ENCODE measurements around the gene CTAGE6. TPM values are rescaled to one million over a fixed set of nuclear protein-coding genes. Genes with fewer than 3 reads are reported as not detected.
"Not testable (repeated sequence)": the region's sequence is repeated elsewhere in the genome, so short reads cannot be mapped to it uniquely, and the experiment has no call there.

The CTAGE6 gene
- total RNA-seq, 1 donor from 2014 or later, result not detected

GRCh38 chr7:143727561-143727960, 29.9 kb downstream of the CTAGE6 start:
- DNase-seq; intact Hi-C loops (cut with micrococcal nuclease): not testable (repeated sequence)
- ATAC-seq, result peak; percentile 25

DNA sequence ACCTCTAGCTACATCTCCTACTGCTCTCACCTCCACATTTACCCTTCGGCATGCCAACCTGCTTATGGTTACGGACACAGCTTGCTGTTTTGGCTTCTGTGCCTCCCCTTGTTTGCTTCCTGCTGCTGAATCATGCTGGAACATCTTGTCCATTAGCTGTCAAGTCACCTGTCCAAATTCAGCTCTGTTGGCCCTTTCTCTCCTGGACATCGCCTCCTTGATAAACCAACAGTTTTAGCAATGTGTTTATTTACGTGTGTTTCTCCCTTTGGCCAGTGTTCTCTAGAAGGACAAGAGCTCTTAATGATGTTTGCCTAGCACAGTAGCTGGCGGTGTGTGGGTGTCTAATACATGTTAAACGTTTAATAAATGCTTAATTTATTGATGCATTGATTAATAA, 31.4 kb downstream of the CTAGE6 start:
- not testable (repeated sequence) for DNase-seq, ATAC-seq

DNA sequence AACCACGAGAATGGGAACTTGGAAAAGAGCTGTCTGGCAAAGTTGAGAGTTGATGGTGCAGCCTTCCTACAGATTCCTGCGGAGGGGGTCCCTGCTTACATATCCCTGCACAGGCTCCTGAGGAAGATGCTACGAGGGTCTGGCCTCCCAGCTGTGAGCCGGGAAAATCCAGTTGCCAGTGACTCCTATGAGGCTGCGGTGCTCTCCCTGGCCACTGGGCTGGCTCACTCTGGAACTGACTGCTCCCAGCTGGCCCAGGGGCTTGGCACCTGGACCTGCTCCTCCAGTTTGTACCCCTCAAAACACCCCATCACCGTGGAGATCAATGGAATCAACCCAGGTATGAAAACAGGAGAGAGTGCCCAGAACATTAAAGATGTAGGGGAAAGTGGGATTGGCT, 37.2 kb downstream of the CTAGE6 start:
- DNase-seq; intact Hi-C loops (cut with micrococcal nuclease); ATAC-seq: not testable (repeated sequence)

More for the DNA sequence above, 31.4 kb downstream of the CTAGE6 start:
- intact Hi-C loops (cut with micrococcal nuclease), result not testable (repeated sequence)

DNA sequence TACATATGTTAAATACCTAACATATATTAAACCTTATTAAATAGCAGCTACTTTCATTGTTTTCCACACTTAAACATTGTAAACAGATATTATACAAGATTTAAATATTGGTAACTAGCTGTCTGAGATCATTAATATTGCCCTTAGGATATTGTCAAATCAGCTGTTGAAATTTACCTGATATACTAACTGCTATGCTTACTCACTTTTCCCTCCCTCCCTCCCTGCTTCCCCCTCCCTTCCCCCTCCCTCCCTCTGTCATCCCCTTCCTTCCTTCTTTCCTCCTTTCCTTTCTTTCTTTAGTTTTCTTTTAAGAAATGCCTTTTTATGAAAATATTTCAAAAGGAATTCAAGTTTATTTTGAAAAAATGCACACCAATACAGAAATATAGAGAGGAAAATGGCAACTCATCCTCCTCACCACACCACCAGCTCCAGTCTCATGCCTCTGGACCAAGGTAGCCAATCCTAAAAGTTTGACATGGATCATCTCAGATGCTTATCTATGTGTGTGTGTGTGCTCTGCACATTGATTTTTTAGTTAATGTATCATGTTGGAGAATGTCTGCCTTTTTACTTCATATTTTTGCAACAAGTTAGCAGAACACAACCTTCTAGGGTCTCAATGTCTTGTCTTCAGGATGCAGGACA, 41.8 kb downstream of the CTAGE6 start:
- ATAC-seq; DNase-seq; intact Hi-C loops (cut with micrococcal nuclease): not testable (repeated sequence)

DNA sequence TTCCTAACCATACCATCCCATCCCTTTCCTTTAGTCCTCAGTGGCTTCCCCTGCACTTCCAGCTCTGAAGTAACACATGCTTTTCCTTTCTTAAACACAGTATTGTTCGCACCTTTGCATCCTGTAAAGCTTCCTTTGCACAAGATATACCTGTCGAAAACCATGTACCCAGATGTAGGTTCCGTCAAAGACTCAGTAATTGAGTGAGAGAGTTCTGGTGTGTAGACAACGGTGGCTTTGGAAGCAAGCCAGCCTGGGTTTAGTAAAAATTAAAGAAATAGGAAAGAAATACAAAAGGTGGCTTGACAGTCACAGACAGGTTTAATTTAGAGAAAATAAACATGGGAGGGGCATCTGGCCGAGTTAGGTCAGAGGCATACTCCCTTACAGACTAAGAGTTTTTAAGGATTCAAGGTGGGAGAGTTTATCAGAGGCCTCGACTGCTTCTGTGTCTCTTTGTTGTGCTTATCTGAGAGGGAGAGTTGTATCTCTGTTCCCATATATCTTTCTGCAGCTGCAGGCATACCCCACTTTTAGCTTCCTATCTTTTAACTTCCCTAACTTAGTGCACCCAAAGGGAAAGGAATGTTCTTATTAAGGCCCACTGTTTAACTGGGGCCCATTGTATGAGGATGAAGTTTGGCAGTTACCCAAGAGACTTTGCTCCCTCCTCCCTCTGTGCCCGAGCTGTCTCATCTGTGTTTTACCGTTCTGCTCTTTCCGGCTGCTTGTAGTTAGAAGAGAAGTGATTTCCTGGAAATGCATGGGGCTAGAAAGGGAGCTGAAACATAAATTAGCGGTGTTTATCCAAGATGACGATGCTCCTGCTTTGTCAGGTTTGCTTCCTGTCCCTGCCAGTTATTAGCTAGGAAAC, 42.7 kb downstream of the CTAGE6 start:
- ATAC-seq; intact Hi-C loops (cut with micrococcal nuclease); DNase-seq: not testable (repeated sequence)

- ATAC-seq; intact Hi-C loops (cut with micrococcal nuclease); DNase-seq: not testable (repeated sequence)
Observed at GRCh38 chr7:143712381-143712780, 45.1 kb downstream of the CTAGE6 start.

GRCh38 chr7:143711727-143712324, 45.7 kb downstream of the CTAGE6 start:
- ATAC-seq; intact Hi-C loops (cut with micrococcal nuclease); DNase-seq: not testable (repeated sequence)

DNA sequence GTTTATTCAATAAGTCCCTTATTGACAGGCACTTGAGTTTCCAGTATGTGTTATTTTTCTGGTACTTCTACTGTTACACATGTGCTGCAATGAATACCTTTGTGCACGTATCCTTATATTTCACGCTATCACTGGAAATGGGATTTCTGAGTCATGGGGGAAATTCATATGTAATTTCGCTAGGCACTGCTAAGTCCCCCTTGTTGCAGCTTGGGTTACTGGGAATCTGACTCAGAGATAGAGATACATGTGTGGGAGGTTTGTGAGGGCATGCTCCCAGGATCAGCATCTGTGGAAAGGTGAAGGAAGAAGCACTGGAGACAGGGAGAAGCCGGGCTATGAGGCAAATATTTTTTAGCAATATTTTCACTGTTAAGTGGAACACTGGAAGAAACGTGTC, 47.6 kb downstream of the CTAGE6 start:
- intact Hi-C loops (cut with micrococcal nuclease); ATAC-seq; DNase-seq: not testable (repeated sequence)

Other genes with a start within 250 kb of the CTAGE6 start
- 0.15 TPM for gene CTAGE15, start 185.9 kb downstream of the CTAGE6 start, total RNA-seq
- gene TCAF2, start 136.7 kb downstream of the CTAGE6 start, total RNA-seq, result 0.52 TPM
- gene TCAF1, start 144.5 kb upstream of the CTAGE6 start, total RNA-seq, result 35.9 TPM
- gene OR2F2, start 177.5 kb upstream of the CTAGE6 start, total RNA-seq, result not detected
- not detected for gene OR2F1, start 197.1 kb upstream of the CTAGE6 start, total RNA-seq
- not detected for gene OR6B1, start 242.6 kb upstream of the CTAGE6 start, total RNA-seq